Endothelial cell (in vitro differentiated cells): Measurements from ENCODE around the gene RAB25. TPM values are rescaled to one million over a fixed set of nuclear protein-coding genes. Genes with fewer than 3 reads are reported as not detected.
A peak's percentile ranks its signal among the peaks of the same experiment; 100 is the strongest.

ENCODE experiments used
- DNase-seq: peaks from one replicate; pipeline ENCODE4 v3.0.0; 2021; ENCODE audit warnings: low spot score
- H3K27ac Mint-ChIP-seq: one replicate; pipeline ENCODE4 v1.8.0; 2021; ENCODE audit warnings: mixed read lengths, inconsistent platforms; ENCODE audit not compliant: unreplicated experiment
- H3K27me3 Mint-ChIP-seq: one replicate; pipeline ENCODE4 v1.8.0; 2021; ENCODE audit warnings: mild to moderate bottlenecking, moderate library complexity, mixed read lengths, inconsistent platforms; ENCODE audit not compliant: unreplicated experiment
- H3K36me3 Mint-ChIP-seq: one replicate; pipeline ENCODE4 v1.8.0; 2021; ENCODE audit warnings: mild to moderate bottlenecking, low read depth, mixed read lengths, inconsistent platforms; ENCODE audit not compliant: unreplicated experiment
- H3K4me1 Mint-ChIP-seq: one replicate; pipeline ENCODE4 v1.8.0; 2021; ENCODE audit warnings: mild to moderate bottlenecking, mixed read lengths, inconsistent platforms; ENCODE audit not compliant: unreplicated experiment
- H3K4me3 Mint-ChIP-seq: one replicate; pipeline ENCODE4 v1.8.0; 2021; ENCODE audit warnings: mild to moderate bottlenecking, mixed read lengths, inconsistent platforms; ENCODE audit not compliant: unreplicated experiment
- H3K9me3 Mint-ChIP-seq: one replicate; pipeline ENCODE4 v1.8.0; 2021; ENCODE audit warnings: mixed read lengths, inconsistent platforms; ENCODE audit not compliant: unreplicated experiment
- total RNA-seq: library from RNA; stranded (reverse); fragmentation: NEBNext Ultra II Directional; extraction: Animal tissue kit (Norgen Biotek cat#: 25700); gene quantifications from one replicate; pipeline ENCODE4 v1.2.1, GENCODE V29; 2021; ENCODE audit not compliant: unreplicated experiment
- TF ChIP-seq, protein P1 (sequence below): fragments of 200-600 bp; sonication (generic); IDR thresholded peaks from one replicate; pipeline ENCODE4 v1.5.0; 2021; ENCODE audit warnings: antibody characterized with exemption; ENCODE audit not compliant: unreplicated experiment

RAB25 gene
- total RNA-seq, 1 donor from 2014 or later = 1.6 TPM

DNA sequence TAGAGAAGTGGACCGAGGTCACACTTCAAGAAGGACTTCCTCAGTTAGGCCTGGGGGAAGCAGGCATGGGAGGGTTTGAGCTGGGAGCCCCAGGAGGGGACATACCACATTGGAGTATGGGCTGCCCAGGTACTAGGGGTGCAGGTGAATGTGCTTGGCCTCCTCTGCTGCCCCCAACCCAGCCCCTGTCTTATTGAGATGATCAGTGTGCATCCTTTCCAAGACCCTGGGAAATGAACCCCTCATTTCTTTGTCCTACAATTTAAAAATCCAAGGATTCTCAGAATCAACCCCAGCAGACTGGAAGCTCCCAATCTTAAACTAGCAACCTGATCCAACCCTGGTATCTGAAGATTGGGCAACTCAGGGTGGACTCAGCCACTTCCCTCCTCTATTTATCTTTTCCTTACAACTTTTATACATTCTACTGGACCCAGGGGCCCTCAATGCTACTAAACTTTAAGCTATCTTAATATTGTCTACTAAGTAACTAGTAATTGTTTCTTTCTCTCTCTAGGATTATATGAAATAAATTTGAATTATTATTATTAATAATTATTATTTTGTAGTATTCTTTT is 12.2 kb downstream of the RAB25 start:
- no peaks in the 10 kb centered on the region for H3K9me3 Mint-ChIP-seq
- peaks cover 56% of the 10 kb centered on the region for H3K4me1 Mint-ChIP-seq
- H3K27ac Mint-ChIP-seq = no peak overlapping the region
- H3K4me3 Mint-ChIP-seq = no peak overlapping the region
- TF ChIP-seq, protein P1, sequence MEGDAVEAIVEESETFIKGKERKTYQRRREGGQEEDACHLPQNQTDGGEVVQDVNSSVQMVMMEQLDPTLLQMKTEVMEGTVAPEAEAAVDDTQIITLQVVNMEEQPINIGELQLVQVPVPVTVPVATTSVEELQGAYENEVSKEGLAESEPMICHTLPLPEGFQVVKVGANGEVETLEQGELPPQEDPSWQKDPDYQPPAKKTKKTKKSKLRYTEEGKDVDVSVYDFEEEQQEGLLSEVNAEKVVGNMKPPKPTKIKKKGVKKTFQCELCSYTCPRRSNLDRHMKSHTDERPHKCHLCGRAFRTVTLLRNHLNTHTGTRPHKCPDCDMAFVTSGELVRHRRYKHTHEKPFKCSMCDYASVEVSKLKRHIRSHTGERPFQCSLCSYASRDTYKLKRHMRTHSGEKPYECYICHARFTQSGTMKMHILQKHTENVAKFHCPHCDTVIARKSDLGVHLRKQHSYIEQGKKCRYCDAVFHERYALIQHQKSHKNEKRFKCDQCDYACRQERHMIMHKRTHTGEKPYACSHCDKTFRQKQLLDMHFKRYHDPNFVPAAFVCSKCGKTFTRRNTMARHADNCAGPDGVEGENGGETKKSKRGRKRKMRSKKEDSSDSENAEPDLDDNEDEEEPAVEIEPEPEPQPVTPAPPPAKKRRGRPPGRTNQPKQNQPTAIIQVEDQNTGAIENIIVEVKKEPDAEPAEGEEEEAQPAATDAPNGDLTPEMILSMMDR = no peak
- DNase-seq = no peak
- H3K36me3 Mint-ChIP-seq = peaks cover 37% of the 10 kb centered on the region
- peaks cover 14% of the 10 kb centered on the region for H3K27me3 Mint-ChIP-seq

DNA sequence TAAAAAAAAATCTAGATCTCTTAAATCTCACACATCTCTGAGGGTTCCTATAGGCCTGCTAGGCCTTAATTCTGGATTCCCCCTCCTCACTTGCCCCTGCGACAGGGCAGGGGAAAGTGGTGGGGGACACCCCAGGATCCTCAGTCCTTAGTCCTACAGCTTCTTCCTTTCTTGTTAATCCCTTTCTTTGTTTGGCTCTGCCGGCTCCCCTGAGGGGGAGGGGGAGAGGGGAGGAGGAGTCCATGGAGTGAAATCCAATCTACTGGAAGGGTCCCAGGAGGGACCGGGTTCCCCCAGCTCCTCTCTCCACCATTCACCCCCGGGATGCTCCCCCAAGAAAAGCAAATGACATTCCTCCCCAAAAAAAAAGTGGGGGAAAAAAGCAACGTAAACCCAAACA is 12.8 kb downstream of the RAB25 start:
- peaks cover 16% of the 10 kb centered on the region for H3K27me3 Mint-ChIP-seq
- peak overlapping the region; percentile 95 for H3K27ac Mint-ChIP-seq
- TF ChIP-seq, protein P1 = no peak
- peak overlapping the region; percentile 28 for H3K4me3 Mint-ChIP-seq
- no peaks in the 10 kb centered on the region for H3K9me3 Mint-ChIP-seq
- peaks cover 61% of the 10 kb centered on the region for H3K4me1 Mint-ChIP-seq
- peaks cover 40% of the 10 kb centered on the region for H3K36me3 Mint-ChIP-seq
- DNase-seq = no peak

DNA sequence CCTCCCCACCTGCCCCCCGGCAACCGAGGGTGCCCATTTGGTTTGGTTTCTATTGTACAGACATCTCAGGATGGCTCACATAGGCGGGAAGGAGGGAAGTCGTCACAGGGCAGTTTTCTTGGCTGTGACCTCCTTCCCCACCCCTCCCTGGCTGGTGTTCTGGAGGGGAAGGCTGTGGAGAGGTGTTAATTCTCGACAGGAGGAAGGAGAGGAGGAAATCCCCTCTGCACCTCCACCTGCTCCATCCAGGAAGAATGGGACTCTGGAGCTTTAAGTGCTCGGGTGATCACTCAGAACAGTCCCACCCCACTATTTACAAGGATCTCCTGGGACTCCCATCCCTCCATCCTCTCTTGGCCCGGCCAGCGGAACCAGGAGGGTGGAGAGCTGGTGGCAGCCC is 13.7 kb downstream of the RAB25 start:
- Mint-ChIP-seq H3K4me3 (peak overlapping the region; percentile 26), H3K9me3 (no peaks in the 10 kb centered on the region), H3K27ac (no peak overlapping the region), H3K27me3 (peaks cover 13% of the 10 kb centered on the region), H3K36me3 (peaks cover 43% of the 10 kb centered on the region), H3K4me1 (peaks cover 66% of the 10 kb centered on the region)
- DNase-seq = no peak
- TF ChIP-seq, protein P1 = no peak

DNA sequence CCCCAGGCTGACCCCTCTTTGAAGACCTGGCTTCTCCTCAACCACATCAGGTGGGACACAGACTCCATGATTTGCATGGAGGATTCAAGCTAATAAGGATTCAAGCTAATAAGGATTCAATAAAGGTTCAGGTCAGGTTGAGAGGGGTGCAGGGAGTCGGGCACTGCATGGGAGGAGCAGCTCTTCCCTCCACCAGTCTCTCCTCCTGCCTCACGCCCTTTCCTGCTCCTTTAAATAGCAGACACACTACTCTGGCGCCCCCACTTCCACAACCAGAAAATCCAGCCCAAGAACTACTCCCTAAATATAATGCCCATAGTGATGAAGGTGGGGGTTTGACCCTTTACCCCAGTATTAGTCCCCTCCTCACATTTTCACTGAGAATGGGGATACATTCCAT is 14.2 kb downstream of the RAB25 start:
- no peak for DNase-seq
- Mint-ChIP-seq H3K36me3 (peaks cover 47% of the 10 kb centered on the region), H3K9me3 (no peaks in the 10 kb centered on the region), H3K4me3 (peak overlapping the region; percentile 74), H3K4me1 (peaks cover 66% of the 10 kb centered on the region), H3K27ac (peak overlapping the region; percentile 92), H3K27me3 (peaks cover 13% of the 10 kb centered on the region)
- TF ChIP-seq, protein P1 = no peak

DNA sequence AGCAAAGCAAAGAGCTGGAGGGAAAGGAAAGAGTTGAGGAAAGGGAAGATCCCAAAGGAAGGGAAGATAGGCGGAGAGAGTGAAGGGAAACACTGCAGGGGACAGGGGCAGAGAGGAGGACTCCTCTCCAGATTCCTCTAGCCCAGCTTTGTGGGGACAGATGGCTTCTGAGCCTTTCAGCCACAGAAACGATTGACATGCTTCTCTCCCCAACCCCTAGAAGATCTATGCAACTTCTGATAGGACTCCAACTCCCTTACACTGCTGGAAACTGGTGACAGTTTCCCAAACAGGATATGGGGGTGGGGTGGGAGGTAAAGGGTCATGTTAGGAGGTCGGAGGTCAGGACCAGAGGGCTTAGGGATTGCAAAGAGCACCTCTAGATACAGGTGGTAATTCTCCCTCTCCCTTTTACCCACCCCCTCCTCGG is 14.8 kb downstream of the RAB25 start:
- Mint-ChIP-seq H3K9me3 (no peaks in the 10 kb centered on the region), H3K36me3 (peaks cover 47% of the 10 kb centered on the region), H3K27ac (peak overlapping the region; percentile 92), H3K27me3 (peaks cover 11% of the 10 kb centered on the region), H3K4me3 (peak overlapping the region; percentile 74), H3K4me1 (peaks cover 65% of the 10 kb centered on the region)
- TF ChIP-seq, protein P1 = no peak
- no peak for DNase-seq
